ENCODE measurements around the gene ERN2. TPM values are rescaled to one million over a fixed set of nuclear protein-coding genes. Genes with fewer than 3 reads are reported as not detected.
A peak's percentile ranks its signal among the peaks of the same experiment; 100 is the strongest.

Gene ERN2
- total and polyA plus RNA-seq, 4 donors, result 0.46 to 10.6 (median 3.5) TPM

GRCh38 chr16:23683487-23683886 lies 29.5 kb downstream of the ERN2 start:
- Histone ChIP-seq H3K27me3 (ENCODE audit: control insufficient read depth in 3 of 3, insufficient read depth in 3 of 3, low read length in 2 of 3) (no peaks in the 10 kb centered on the region), H3K27ac (ENCODE audit: low read depth in 1 of 2, low read length in 1 of 2) (no peak overlapping the region), H3K9me3 (ENCODE audit: control insufficient read depth in 4 of 4, insufficient read depth in 3 of 4, low read length in 3 of 4) (no peaks in the 10 kb centered on the region), H3K4me1 (ENCODE audit: control insufficient read depth in 5 of 5, insufficient read depth in 5 of 5, low read length in 5 of 5) (peaks cover 0 to 25% (median 8%) of the 10 kb centered on the region in 5 donors), H3K36me3 (ENCODE audit: control insufficient read depth in 4 of 4, insufficient read depth in 4 of 4, low read length in 4 of 4) (peaks cover 0 to 47% (median 34%) of the 10 kb centered on the region in 4 donors), H3K9ac (ENCODE audit: insufficient read depth in 1 of 2, low read length in 2 of 2) (no peak overlapping the region), H3K4me3 (no peak overlapping the region)
- ATAC-seq (ENCODE audit: insufficient read depth, low FRiP score) (no peak), DNase-seq (no peak)
- TF ChIP-seq CTCF (IDR thresholded peaks at IDR 0.05; ENCODE audit: control extremely low read depth, extremely low read depth), result no peak
- 95% methylated on average over 3 of the region's 3 CpGs for WGBS, 2 donors

- H3K4me1 ChIP-seq (ENCODE audit: control insufficient read depth in 5 of 5, insufficient read depth in 5 of 5, low read length in 5 of 5), result peaks cover 0 to 30% (median 8%) of the 10 kb centered on the region in 5 donors
- DNase-seq (peak in 2 of 3 donors; percentile 55 to 74), ATAC-seq (ENCODE audit: insufficient read depth, low FRiP score) (no peak)
- no peak overlapping the region for H3K4me3 ChIP-seq
- peaks cover 0 to 34% (median 23%) of the 10 kb centered on the region in 4 donors for H3K36me3 ChIP-seq (ENCODE audit: control insufficient read depth in 4 of 4, insufficient read depth in 4 of 4, low read length in 4 of 4)
- TF ChIP-seq CTCF (IDR thresholded peaks at IDR 0.05; ENCODE audit: control extremely low read depth, extremely low read depth), result no peak
- 68 to 76% methylated on average over 1 of the region's 1 CpG for WGBS, 2 donors
- no peaks in the 10 kb centered on the region for H3K27me3 ChIP-seq (ENCODE audit: control insufficient read depth in 3 of 3, insufficient read depth in 3 of 3, low read length in 2 of 3)
- no peaks in the 10 kb centered on the region for H3K9me3 ChIP-seq (ENCODE audit: control insufficient read depth in 4 of 4, insufficient read depth in 3 of 4, low read length in 3 of 4)
- H3K27ac ChIP-seq (ENCODE audit: low read depth in 1 of 2, low read length in 1 of 2), result no peak overlapping the region
- no peak overlapping the region for H3K9ac ChIP-seq (ENCODE audit: insufficient read depth in 1 of 2, low read length in 2 of 2)
These were observed 30.8 kb downstream of the ERN2 start for GRCh38 chr16:23682181-23682580.

GRCh38 chr16:23679986-23680336 lies 33.1 kb downstream of the ERN2 start:
- ATAC-seq (ENCODE audit: insufficient read depth, low FRiP score), result no peak
- Histone ChIP-seq H3K4me1 (ENCODE audit: control insufficient read depth in 5 of 5, insufficient read depth in 5 of 5, low read length in 5 of 5) (peaks cover 0 to 30% (median 8%) of the 10 kb centered on the region in 5 donors), H3K4me3 (no peak overlapping the region), H3K9ac (ENCODE audit: insufficient read depth in 1 of 2, low read length in 2 of 2) (peak overlapping the region in 1 of 2 donors; percentile 47), H3K36me3 (ENCODE audit: control insufficient read depth in 4 of 4, insufficient read depth in 4 of 4, low read length in 4 of 4) (peaks cover 0 to 32% (median 21%) of the 10 kb centered on the region in 4 donors), H3K27me3 (ENCODE audit: control insufficient read depth in 3 of 3, insufficient read depth in 3 of 3, low read length in 2 of 3) (no peaks in the 10 kb centered on the region), H3K27ac (ENCODE audit: low read depth in 1 of 2, low read length in 1 of 2) (no peak overlapping the region), H3K9me3 (ENCODE audit: control insufficient read depth in 4 of 4, insufficient read depth in 3 of 4, low read length in 3 of 4) (no peaks in the 10 kb centered on the region)
- WGBS, 2 donors, result 53 to 69% methylated on average over 6 of the region's 6 CpGs
- DNase-seq, result no peak
- no peak for TF ChIP-seq CTCF (IDR thresholded peaks at IDR 0.05; ENCODE audit: control extremely low read depth, extremely low read depth)
